ENCODE results near the gene BOD1L1. TPM values are rescaled to one million over a fixed set of nuclear protein-coding genes. Genes with fewer than 3 reads are reported as not detected.

BOD1L1 gene
- total RNA-seq, 1 donor from 2014 or later, result 37.8 TPM

GRCh38 chr4:13597141-13597540 lies 30.4 kb downstream of the BOD1L1 start:
- no peak for TF ChIP-seq POLR2AphosphoS5 (IDR thresholded peaks at IDR 0.05; ENCODE audit: insufficient read depth in 1 of 2, low read depth in 1 of 2)
- TF ChIP-seq POLR2A (IDR thresholded peaks at IDR 0.05), result no peak
- TF ChIP-seq CTCF (IDR thresholded peaks at IDR 0.05), result no peak
- peaks cover 5 to 35% of the 10 kb centered on the region in 2 donors for H3K36me3 ChIP-seq
- no peaks in the 10 kb centered on the region for H3K4me1 ChIP-seq
- DNase-seq (ENCODE audit: extremely low spot score in 2 of 2), result no peak
- no peaks in the 10 kb centered on the region for H3K9me3 ChIP-seq
- intact Hi-C loops (cut with DNase I), result no loop called here
- no peak overlapping the region for H3K27ac ChIP-seq
- no peak overlapping the region for H3K4me3 ChIP-seq
- no peaks in the 10 kb centered on the region for H3K27me3 ChIP-seq

GRCh38 chr4:13592220-13592619 lies 35.3 kb downstream of the BOD1L1 start:
- peaks cover 5 to 72% of the 10 kb centered on the region in 2 donors for H3K36me3 ChIP-seq
- TF ChIP-seq POLR2A (IDR thresholded peaks at IDR 0.05) (no peak), CTCF (IDR thresholded peaks at IDR 0.05) (no peak), POLR2AphosphoS5 (IDR thresholded peaks at IDR 0.05; ENCODE audit: insufficient read depth in 1 of 2, low read depth in 1 of 2) (no peak)
- no peak overlapping the region for H3K27ac ChIP-seq
- no peaks in the 10 kb centered on the region for H3K27me3 ChIP-seq
- no peaks in the 10 kb centered on the region for H3K4me1 ChIP-seq
- H3K9me3 ChIP-seq, result no peaks in the 10 kb centered on the region
- no peak for DNase-seq (ENCODE audit: extremely low spot score in 2 of 2)
- H3K4me3 ChIP-seq, result no peak overlapping the region
- intact Hi-C loops (cut with DNase I), result no loop called here

DNA sequence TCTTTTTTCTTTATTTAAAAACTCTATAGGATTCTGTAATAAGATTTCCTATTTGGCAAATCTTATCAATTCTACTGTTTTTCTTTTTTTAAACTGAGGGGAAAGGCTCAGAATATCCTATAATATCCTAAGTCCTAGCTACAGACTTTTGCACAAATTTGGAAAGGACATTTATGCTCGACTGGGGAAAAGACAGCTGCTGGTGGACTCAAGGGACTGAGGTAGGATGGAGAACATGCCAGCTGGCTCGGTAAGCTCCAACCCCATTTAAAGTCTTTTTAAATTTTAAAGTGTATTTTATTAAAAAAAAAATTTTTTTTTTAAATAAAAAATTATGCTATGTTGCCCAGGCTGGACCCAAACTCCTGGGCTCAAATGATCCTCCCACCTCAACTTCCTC lies 36.8 kb downstream of the BOD1L1 start:
- H3K27ac ChIP-seq, result no peak overlapping the region

DNA sequence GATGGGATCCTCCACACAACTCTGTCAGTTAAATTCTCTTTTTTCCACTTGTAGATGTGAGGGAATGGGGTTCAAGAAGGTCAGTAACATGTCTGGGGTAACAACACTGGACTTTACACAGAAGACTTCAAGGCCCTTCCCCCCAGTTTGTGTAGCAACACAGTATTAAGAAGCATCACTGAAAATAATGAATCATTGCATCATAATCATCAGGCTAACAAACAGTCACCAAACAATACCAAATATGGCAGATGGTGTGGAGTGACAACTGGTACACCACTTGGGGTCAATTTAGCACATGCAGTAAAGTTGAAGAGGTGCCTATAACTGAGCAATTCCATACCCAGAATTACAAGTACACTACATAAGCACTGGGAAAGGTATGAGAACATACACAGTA lies 38.6 kb downstream of the BOD1L1 start:
- intact Hi-C loops (cut with DNase I), result no loop called here
- Histone ChIP-seq H3K36me3 (peaks cover 0 to 70% of the 10 kb centered on the region in 2 donors), H3K4me3 (no peak overlapping the region), H3K9me3 (no peaks in the 10 kb centered on the region), H3K27me3 (no peaks in the 10 kb centered on the region), H3K27ac (no peak overlapping the region), H3K4me1 (no peaks in the 10 kb centered on the region)
- no peak for DNase-seq (ENCODE audit: extremely low spot score in 2 of 2)
- TF ChIP-seq POLR2AphosphoS5 (IDR thresholded peaks at IDR 0.05; ENCODE audit: insufficient read depth in 1 of 2, low read depth in 1 of 2) (no peak), POLR2A (IDR thresholded peaks at IDR 0.05) (no peak), CTCF (IDR thresholded peaks at IDR 0.05) (no peak)

More for the DNA sequence above, 36.8 kb downstream of the BOD1L1 start:
- Histone ChIP-seq H3K4me3 (no peak overlapping the region), H3K4me1 (no peaks in the 10 kb centered on the region), H3K27me3 (no peaks in the 10 kb centered on the region), H3K9me3 (no peaks in the 10 kb centered on the region), H3K36me3 (peaks cover 0 to 72% of the 10 kb centered on the region in 2 donors)
- no peak for DNase-seq (ENCODE audit: extremely low spot score in 2 of 2)
- TF ChIP-seq POLR2A (IDR thresholded peaks at IDR 0.05), result no peak
- intact Hi-C loops (cut with DNase I), result no loop called here

- Histone ChIP-seq H3K27me3 (no peaks in the 10 kb centered on the region), H3K4me1 (no peaks in the 10 kb centered on the region), H3K4me3 (no peak overlapping the region), H3K27ac (no peak overlapping the region), H3K9me3 (no peaks in the 10 kb centered on the region), H3K36me3 (peaks cover 0 to 71% of the 10 kb centered on the region in 2 donors)
- intact Hi-C loops (cut with DNase I), result no loop called here
- DNase-seq (ENCODE audit: extremely low spot score in 2 of 2), result no peak
- no peak for TF ChIP-seq POLR2AphosphoS5 (IDR thresholded peaks at IDR 0.05; ENCODE audit: insufficient read depth in 1 of 2, low read depth in 1 of 2)
- no peak for TF ChIP-seq POLR2A (IDR thresholded peaks at IDR 0.05)
- TF ChIP-seq CTCF (IDR thresholded peaks at IDR 0.05), result no peak
These were observed 43.0 kb downstream of the BOD1L1 start for GRCh38 chr4:13584481-13584880.
